Trophoblast cell (in vitro differentiated cells and primary cell): ENCODE results near the gene ZNF407.

Experiments used
- DNase-seq, 2 donors: peaks; one replicate each; pipeline ENCODE4 v3.0.0-alpha.2; 2016
- H2AFZ ChIP-seq: 2 replicates; pipeline ENCODE4 v1.6.1; 2013; ENCODE audit warnings: low read length, moderate library complexity, mild to moderate bottlenecking; ENCODE audit not compliant: insufficient read depth, poor library complexity
- H2AK5ac ChIP-seq: 2 replicates; pipeline ENCODE4 v1.6.1; 2013; ENCODE audit warnings: mild to moderate bottlenecking, low read length
- H2BK120ac ChIP-seq: 2 replicates; pipeline ENCODE4 v1.6.1; 2013; ENCODE audit warnings: low read length, mild to moderate bottlenecking, moderate library complexity; ENCODE audit not compliant: insufficient read depth, poor library complexity
- H2BK12ac ChIP-seq: 2 replicates; pipeline ENCODE4 v1.6.1; 2013; ENCODE audit warnings: mild to moderate bottlenecking, low read length, moderate library complexity
- H2BK5ac ChIP-seq: 2 replicates; pipeline ENCODE4 v1.6.1; 2013; ENCODE audit warnings: low read length, low read depth, moderate library complexity, mild to moderate bottlenecking; ENCODE audit not compliant: poor library complexity
- H3K14ac ChIP-seq: 2 replicates; pipeline ENCODE4 v1.6.1; 2013; ENCODE audit warnings: mild to moderate bottlenecking, low read length
- H3K18ac ChIP-seq: 2 replicates; pipeline ENCODE4 v1.6.1; 2013; ENCODE audit warnings: mild to moderate bottlenecking, low read length
- H3K23ac ChIP-seq: 2 replicates; pipeline ENCODE4 v1.6.1; 2013; ENCODE audit warnings: low read length
- H3K27ac ChIP-seq: 2 replicates; pipeline ENCODE4 v1.5.1; 2013; ENCODE audit warnings: low read depth, mild to moderate bottlenecking, inconsistent platforms, low read length, moderate library complexity
- H3K27me3 ChIP-seq: 2 replicates; pipeline ENCODE4 v1.6.1; 2013; ENCODE audit warnings: inconsistent platforms, mild to moderate bottlenecking, low read length, moderate library complexity; ENCODE audit not compliant: insufficient read depth
- H3K36me3 ChIP-seq, 2 experiments: 1 replicate in 1 of 2; 2 replicates in 1 of 2; pipeline ENCODE4 v1.6.1; 2013; ENCODE audit warnings: low read length in 2 of 2, mild to moderate bottlenecking in 2 of 2, moderate library complexity in 1 of 2; ENCODE audit not compliant: insufficient read depth in 2 of 2, control insufficient read depth in 1 of 2
- H3K4ac ChIP-seq: 2 replicates; pipeline ENCODE4 v1.6.1; 2013; ENCODE audit warnings: low read depth, mild to moderate bottlenecking, low read length, moderate library complexity
- H3K4me1 ChIP-seq, 2 experiments: 1 replicate in 1 of 2; 2 replicates in 1 of 2; pipeline ENCODE4 v1.6.1; 2013; ENCODE audit warnings: low read length in 2 of 2, mild to moderate bottlenecking in 2 of 2, moderate library complexity in 1 of 2; ENCODE audit not compliant: insufficient read depth in 2 of 2, control insufficient read depth in 1 of 2
- H3K4me2 ChIP-seq: 2 replicates; pipeline ENCODE4 v1.6.1; 2013; ENCODE audit warnings: inconsistent platforms, mild to moderate bottlenecking, low read length, moderate library complexity
- H3K4me3 ChIP-seq: 2 replicates; pipeline ENCODE4 v1.5.1; 2013; ENCODE audit warnings: mild to moderate bottlenecking, low read depth, low read length, inconsistent platforms
- H3K79me1 ChIP-seq: one replicate; pipeline ENCODE4 v1.6.1; 2013; ENCODE audit warnings: low read length
- H3K79me2 ChIP-seq: 2 replicates; pipeline ENCODE4 v1.6.1; 2013; ENCODE audit warnings: low read length, mild to moderate bottlenecking; ENCODE audit not compliant: control insufficient read depth, insufficient read depth, poor library complexity
- H3K9ac ChIP-seq: 2 replicates; pipeline ENCODE4 v1.6.1; 2013; ENCODE audit warnings: mild to moderate bottlenecking, low read length
- H3K9me3 ChIP-seq: 2 replicates; pipeline ENCODE4 v1.6.1; 2013; ENCODE audit warnings: low read depth, mild to moderate bottlenecking, control low read depth, inconsistent platforms, low read length; ENCODE audit not compliant: insufficient read depth
- H4K12ac ChIP-seq: 2 replicates; pipeline ENCODE4 v1.6.1; 2013; ENCODE audit warnings: low read depth, mild to moderate bottlenecking, low read length, moderate library complexity
- H4K8ac ChIP-seq: 2 replicates; pipeline ENCODE4 v1.6.1; 2013; ENCODE audit warnings: low read depth, mild to moderate bottlenecking, low read length, moderate library complexity
- H4K91ac ChIP-seq: one replicate; pipeline ENCODE4 v1.6.1; 2013; ENCODE audit warnings: low read depth, mild to moderate bottlenecking, low read length, moderate library complexity
- WGBS: extraction: QIAGEN DNeasy Blood & Tissue Kit; methylation state at CpG from one replicate; pipeline ENCODE4 v1.1.7; 2013; ENCODE audit warnings: missing lambda C conversion rate; ENCODE audit not compliant: insufficient read length, insufficient coverage; ENCODE audit errors: extremely low coverage; 5-methylcytosine and 5-hydroxymethylcytosine counted together

Gene ZNF407

DNA sequence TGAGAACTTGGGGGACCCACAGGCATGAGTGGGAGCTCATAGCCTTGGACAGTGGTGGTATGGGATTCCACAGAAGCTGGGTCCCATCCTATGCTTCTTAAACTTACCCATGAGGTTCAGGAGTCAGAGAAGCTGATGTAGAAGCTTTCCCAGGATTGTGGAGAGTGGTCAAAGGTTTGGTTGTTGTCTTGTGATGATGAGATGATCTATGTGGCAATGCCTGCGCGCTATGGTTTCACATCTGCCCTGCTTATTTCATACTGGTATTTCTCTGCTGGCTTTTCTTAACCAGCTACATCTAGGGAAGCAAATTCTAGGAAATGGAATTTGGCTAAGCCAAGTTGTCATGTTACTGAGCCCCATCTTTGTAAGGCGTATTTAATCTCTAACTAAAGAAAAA lies 168.6 kb downstream of the ZNF407 start:
- no peak overlapping the region for H3K18ac ChIP-seq
- no peak overlapping the region for H4K12ac ChIP-seq
- H3K4me2 ChIP-seq, result no peak overlapping the region
- no peaks in the 10 kb centered on the region for H3K4me1 ChIP-seq
- no peak overlapping the region for H3K4ac ChIP-seq
- no peaks in the 10 kb centered on the region for H3K27me3 ChIP-seq
- H2BK12ac ChIP-seq, result no peak overlapping the region
- H2AK5ac ChIP-seq, result no peak overlapping the region
- no peak overlapping the region for H3K23ac ChIP-seq
- no peaks in the 10 kb centered on the region for H3K36me3 ChIP-seq
- no peaks in the 10 kb centered on the region for H3K79me1 ChIP-seq
- H2AFZ ChIP-seq, result no peak overlapping the region
- no peak overlapping the region for H2BK5ac ChIP-seq
- H3K9ac ChIP-seq, result no peak overlapping the region
- H2BK120ac ChIP-seq, result no peak overlapping the region
- no CpG with 5 or more reads among the region's 3 CpGs for WGBS
- H3K79me2 ChIP-seq, result no peaks in the 10 kb centered on the region
- no peak for DNase-seq
- no peaks in the 10 kb centered on the region for H3K9me3 ChIP-seq
- no peak overlapping the region for H4K91ac ChIP-seq
- H3K27ac ChIP-seq, result no peak overlapping the region
- H3K14ac ChIP-seq, result no peak overlapping the region
- H3K4me3 ChIP-seq, result no peak overlapping the region
- H4K8ac ChIP-seq, result no peak overlapping the region

DNA sequence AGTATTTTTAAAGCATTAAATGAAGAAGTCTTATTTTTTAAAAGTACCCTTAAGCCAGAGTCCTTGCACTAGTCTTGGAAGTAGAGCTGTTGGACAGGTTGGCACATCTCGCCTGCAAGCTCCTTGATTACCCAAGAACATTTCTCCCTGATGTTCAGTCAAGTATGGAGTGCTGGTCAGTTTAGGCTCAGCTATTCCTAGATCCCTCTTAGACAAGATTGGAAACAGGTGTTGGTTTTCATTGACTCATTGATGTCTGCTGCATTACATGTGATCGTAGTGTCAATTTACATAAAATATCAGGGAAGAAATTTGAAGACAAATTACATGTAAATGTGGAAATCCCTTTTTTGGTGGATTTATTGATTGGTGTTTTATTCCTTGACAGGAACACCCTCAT lies 170.4 kb downstream of the ZNF407 start:
- no peak overlapping the region for H3K14ac ChIP-seq
- DNase-seq, result no peak
- H3K4me1 ChIP-seq, result no peaks in the 10 kb centered on the region
- H2AK5ac ChIP-seq, result no peak overlapping the region
- H3K27ac ChIP-seq, result no peak overlapping the region
- no peak overlapping the region for H2BK5ac ChIP-seq
- H3K79me2 ChIP-seq, result no peaks in the 10 kb centered on the region
- H2BK120ac ChIP-seq, result no peak overlapping the region
- H3K9ac ChIP-seq, result no peak overlapping the region
- H3K27me3 ChIP-seq, result no peaks in the 10 kb centered on the region
- no peaks in the 10 kb centered on the region for H3K36me3 ChIP-seq
- H3K18ac ChIP-seq, result no peak overlapping the region
- no peak overlapping the region for H2AFZ ChIP-seq
- H3K4ac ChIP-seq, result no peak overlapping the region
- WGBS, result no CpG with 5 or more reads among the region's 2 CpGs
- no peak overlapping the region for H3K4me3 ChIP-seq
- H4K12ac ChIP-seq, result no peak overlapping the region
- H3K4me2 ChIP-seq, result no peak overlapping the region
- H3K23ac ChIP-seq, result no peak overlapping the region
- no peak overlapping the region for H2BK12ac ChIP-seq
- no peaks in the 10 kb centered on the region for H3K9me3 ChIP-seq
- no peak overlapping the region for H4K8ac ChIP-seq
- H3K79me1 ChIP-seq, result no peaks in the 10 kb centered on the region
- no peak overlapping the region for H4K91ac ChIP-seq

DNA sequence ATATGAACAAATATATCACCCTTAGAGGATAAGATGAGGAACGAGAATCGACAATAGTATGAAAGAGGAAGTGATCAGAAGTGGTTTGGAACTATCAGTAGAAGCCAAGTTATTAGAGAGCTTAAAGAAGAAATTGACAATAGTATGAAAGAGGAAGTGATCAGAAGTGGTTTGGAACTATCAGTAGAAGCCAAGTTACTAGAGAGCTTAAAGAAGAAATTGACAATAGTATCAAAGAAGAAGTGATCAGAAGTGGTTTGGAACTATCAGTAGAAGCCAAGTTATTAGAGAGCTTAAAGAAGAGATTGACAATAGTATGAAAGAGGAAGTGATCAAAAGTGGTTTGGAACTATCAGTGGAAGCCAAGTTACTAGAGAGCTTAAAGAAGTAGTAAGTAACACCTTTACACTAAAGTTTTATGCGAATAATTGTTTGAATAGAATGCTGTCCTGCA lies 175.5 kb downstream of the ZNF407 start:
- no peak overlapping the region for H4K91ac ChIP-seq
- no CpG with 5 or more reads among the region's 3 CpGs for WGBS
- no peaks in the 10 kb centered on the region for H3K79me2 ChIP-seq
- no peak overlapping the region for H2BK12ac ChIP-seq
- no peak overlapping the region for H3K4me2 ChIP-seq
- H3K27ac ChIP-seq, result no peak overlapping the region
- no peak overlapping the region for H3K14ac ChIP-seq
- no peak overlapping the region for H3K4ac ChIP-seq
- H3K4me3 ChIP-seq, result no peak overlapping the region
- no peak overlapping the region for H3K9ac ChIP-seq
- no peak overlapping the region for H3K18ac ChIP-seq
- H3K79me1 ChIP-seq, result no peaks in the 10 kb centered on the region
- H3K4me1 ChIP-seq, result no peaks in the 10 kb centered on the region
- H2BK5ac ChIP-seq, result no peak overlapping the region
- H2AK5ac ChIP-seq, result no peak overlapping the region
- H2BK120ac ChIP-seq, result no peak overlapping the region
- H4K12ac ChIP-seq, result no peak overlapping the region
- no peak for DNase-seq
- H4K8ac ChIP-seq, result no peak overlapping the region
- H2AFZ ChIP-seq, result no peak overlapping the region
- H3K27me3 ChIP-seq, result no peaks in the 10 kb centered on the region
- no peaks in the 10 kb centered on the region for H3K9me3 ChIP-seq
- no peaks in the 10 kb centered on the region for H3K36me3 ChIP-seq
- no peak overlapping the region for H3K23ac ChIP-seq

DNA sequence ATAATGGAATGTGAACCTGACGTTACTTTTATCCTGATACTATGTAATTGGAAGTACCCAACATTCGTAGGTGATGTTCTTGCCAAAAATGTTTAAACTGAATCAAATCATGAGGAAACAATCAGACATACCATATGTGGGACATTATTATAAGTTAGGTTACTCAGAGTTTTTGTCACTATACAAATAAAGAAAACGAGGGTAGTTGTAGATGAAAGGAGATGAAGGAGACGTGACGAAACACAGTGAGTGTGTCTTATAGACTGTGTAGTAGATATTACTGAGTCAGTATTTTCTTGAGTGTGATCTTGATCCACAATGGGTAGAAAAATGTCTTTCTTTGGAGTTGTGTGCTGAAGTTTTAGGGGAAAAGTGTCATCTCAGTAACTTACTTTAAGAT lies 176.8 kb downstream of the ZNF407 start:
- H2BK5ac ChIP-seq, result no peak overlapping the region
- no peak overlapping the region for H3K18ac ChIP-seq
- H3K27me3 ChIP-seq, result no peaks in the 10 kb centered on the region
- H3K4me3 ChIP-seq, result no peak overlapping the region
- no peak overlapping the region for H3K9ac ChIP-seq
- no peak for DNase-seq
- H2AK5ac ChIP-seq, result no peak overlapping the region
- no peak overlapping the region for H4K91ac ChIP-seq
- no peak overlapping the region for H4K8ac ChIP-seq
- no peak overlapping the region for H2BK120ac ChIP-seq
- H3K4me2 ChIP-seq, result no peak overlapping the region
- H3K27ac ChIP-seq, result no peak overlapping the region
- no peak overlapping the region for H3K4ac ChIP-seq
- H3K79me1 ChIP-seq, result no peaks in the 10 kb centered on the region
- H3K79me2 ChIP-seq, result no peaks in the 10 kb centered on the region
- H3K4me1 ChIP-seq, result no peaks in the 10 kb centered on the region
- no peak overlapping the region for H3K14ac ChIP-seq
- no peak overlapping the region for H2AFZ ChIP-seq
- H4K12ac ChIP-seq, result no peak overlapping the region
- H3K23ac ChIP-seq, result no peak overlapping the region
- no peaks in the 10 kb centered on the region for H3K9me3 ChIP-seq
- 100% methylated on average over 3 of the region's 5 CpGs for WGBS
- no peaks in the 10 kb centered on the region for H3K36me3 ChIP-seq
- no peak overlapping the region for H2BK12ac ChIP-seq
